Heart left ventricle (tissue), 16 donors: ENCODE results near the gene IGF2BP3. TPM values are rescaled to one million over a fixed set of nuclear protein-coding genes. Genes with fewer than 3 reads are reported as not detected.

Experiments used
- ATAC-seq, 4 donors: fragments of 200-7000 bp; cut with Tn5 transposase; one replicate each; pipeline ENCODE4 v1.9.1; 2020 to 2022; ENCODE audit warnings: moderate library complexity in 4 of 4, mild to moderate bottlenecking in 3 of 4, moderate number of reproducible peaks in 1 of 4
- DNase-seq, 5 donors: peaks; one replicate each; pipeline ENCODE4 v3.0.0-alpha.2; 2020
- H3K27ac ChIP-seq, 12 donors: fragments of 200-600 bp; sonication (generic) in 4 of 12; one replicate each; pipeline versions ENCODE4 v1.5.0 to v1.8.0; 2016 to 2022; ENCODE audit warnings: mild to moderate bottlenecking in 2 of 12
- H3K27me3 ChIP-seq, 9 donors: fragments of 200-600 bp; sonication (generic) in 2 of 9; one replicate each; pipeline versions ENCODE4 v1.5.1 to v1.8.0; 2016 to 2022; ENCODE audit warnings: mild to moderate bottlenecking in 3 of 9
- H3K36me3 ChIP-seq, 9 donors: fragments of 200-600 bp; sonication (generic) in 2 of 9; one replicate each; pipeline versions ENCODE4 v1.5.0 to v1.8.0; 2018 to 2022; ENCODE audit warnings: mild to moderate bottlenecking in 2 of 9
- H3K4me1 ChIP-seq, 12 donors: fragments of 200-600 bp; sonication (generic) in 4 of 12; one replicate each; pipeline versions ENCODE4 v1.5.0 to v1.8.0; 2016 to 2022; ENCODE audit warnings: mild to moderate bottlenecking in 3 of 12
- H3K4me3 ChIP-seq, 12 donors: fragments of 200-600 bp; sonication (generic) in 4 of 12; one replicate each; pipeline versions ENCODE4 v1.5.0 to v1.8.0; 2017 to 2022; ENCODE audit warnings: mild to moderate bottlenecking in 9 of 12, moderate library complexity in 4 of 12
- H3K9me3 ChIP-seq, 12 donors: fragments of 200-600 bp; sonication (generic) in 4 of 12; one replicate each; pipeline versions ENCODE4 v1.5.0 to v1.8.0; 2016 to 2022; ENCODE audit warnings: mild to moderate bottlenecking in 1 of 12
- POLR2A ChIP-seq, 2 donors: fragments of 450-650 bp; IDR thresholded peaks; one replicate each; pipeline ENCODE4 v1.6.1; 2017; ENCODE audit warnings: antibody characterized with exemption in 2 of 2, mild to moderate bottlenecking in 2 of 2, moderate library complexity in 2 of 2
- WGBS, 4 donors: extraction: QIAGEN DNeasy Blood & Tissue Kit in 2 of 4; methylation state at CpG; one replicate each; pipeline versions ENCODE4 v1.1.5 to v1.1.7; 2013 to 2018; 5-methylcytosine and 5-hydroxymethylcytosine counted together
- intact Hi-C, 10 donors: fragments of 100-400 bp; cut with DNase I; formaldehyde crosslinking; loops; one replicate each; pipeline versions ENCODE4 v1.11.1 to v1.14.2; 2022
- polyA plus RNA-seq, 2 donors: library from polyadenylated mRNA; stranded (reverse); fragments of 200-250 nt; gene quantifications; one replicate each; pipeline ENCODE4 v1.2.3, GENCODE V29; 2013
- total RNA-seq, 9 donors: library from RNA; depleted of rRNA in 2 of 9; stranded (reverse); fragments of >200 nt in 2 of 9; fragmentation: NEBNext Ultra II Directional in 3 of 9; extraction: Animal tissue kit (Norgen Biotek cat#: 25700) in 3 of 9; gene quantifications; one replicate each; pipeline versions ENCODE4 v1.1.0 to v1.2.4, GENCODE V29; 2016 to 2023
- TF ChIP-seq, protein P1 (sequence below), 12 donors: fragments of 200-600 bp; sonication (generic) in 4 of 12; IDR thresholded peaks; one replicate each; pipeline versions ENCODE4 v1.5.0 to v1.8.0; 2018 to 2022; ENCODE audit warnings: antibody characterized with exemption in 12 of 12, mild to moderate bottlenecking in 5 of 12
- donor health status: ischemic (EF 13 %, LVEDD 7.1; RV severe dilation, severe dysfunction).
- donor health status: healthy with polysubstance abuse.
- donor health status: DM: no; HTN: yes; CAD: no.
- donor health status: DM: no; HTN: no; CAD: no.
- donor health status: ischemic (EF 25% LVEDD 6.9; RV normal size, moderate dysfunction).
- donor health status: ischemic (EF 25% LVEDD 5.7; RV mildly dilated, moderate dysfunction).
- donor health status: healthy.
- donor health status: DM: yes; HTN: yes; CAD: no.
- donor health status: ischemic (EF 35%, LVEDD 5.7; RV mildly dilated, moderate dysfunction).
- donor health status: nonischemic (EF 11% LVEDD 7.7; RV severe dilation, severe dysfunction).
- donor health status: DM: yes; HTN: yes; CAD: no.
- donor health status: PGD.
- donor health status: ischemic (EF 29% LVEDD 5.4; RV normal size, mild dysfunction).
- donor health status: nonischemic (EF 23%, LVEDD 6.1; RV moderate dilation, normal function).

Gene IGF2BP3
- total and polyA plus RNA-seq, 11 donors = 0.27 to 2.2 (median 0.50) TPM; not detected in 5

DNA sequence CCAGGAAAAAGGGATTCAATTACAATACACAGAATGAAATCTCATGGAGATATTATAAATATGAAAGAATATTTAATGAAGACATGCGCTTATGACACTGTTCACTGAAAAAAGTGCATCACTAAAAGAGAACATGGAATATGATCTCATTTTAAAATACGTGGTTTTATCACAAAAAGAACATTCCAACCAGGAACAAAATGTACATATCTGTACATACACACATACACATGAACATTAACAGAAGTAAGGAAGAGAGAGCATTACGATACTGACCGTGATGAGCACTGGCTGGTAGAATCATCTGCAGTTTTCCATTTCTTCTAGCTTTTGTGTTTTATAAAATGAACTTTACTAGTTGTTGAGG is 39.4 kb downstream of the IGF2BP3 start:
- Histone ChIP-seq H3K36me3 (no peaks in the 10 kb centered on the region), H3K27me3 (peaks cover 0 to 38% (median 5%) of the 10 kb centered on the region in 9 donors), H3K4me1 (no peaks in the 10 kb centered on the region), H3K27ac (no peak overlapping the region), H3K9me3 (no peaks in the 10 kb centered on the region), H3K4me3 (no peak overlapping the region)
- TF ChIP-seq, protein P1, sequence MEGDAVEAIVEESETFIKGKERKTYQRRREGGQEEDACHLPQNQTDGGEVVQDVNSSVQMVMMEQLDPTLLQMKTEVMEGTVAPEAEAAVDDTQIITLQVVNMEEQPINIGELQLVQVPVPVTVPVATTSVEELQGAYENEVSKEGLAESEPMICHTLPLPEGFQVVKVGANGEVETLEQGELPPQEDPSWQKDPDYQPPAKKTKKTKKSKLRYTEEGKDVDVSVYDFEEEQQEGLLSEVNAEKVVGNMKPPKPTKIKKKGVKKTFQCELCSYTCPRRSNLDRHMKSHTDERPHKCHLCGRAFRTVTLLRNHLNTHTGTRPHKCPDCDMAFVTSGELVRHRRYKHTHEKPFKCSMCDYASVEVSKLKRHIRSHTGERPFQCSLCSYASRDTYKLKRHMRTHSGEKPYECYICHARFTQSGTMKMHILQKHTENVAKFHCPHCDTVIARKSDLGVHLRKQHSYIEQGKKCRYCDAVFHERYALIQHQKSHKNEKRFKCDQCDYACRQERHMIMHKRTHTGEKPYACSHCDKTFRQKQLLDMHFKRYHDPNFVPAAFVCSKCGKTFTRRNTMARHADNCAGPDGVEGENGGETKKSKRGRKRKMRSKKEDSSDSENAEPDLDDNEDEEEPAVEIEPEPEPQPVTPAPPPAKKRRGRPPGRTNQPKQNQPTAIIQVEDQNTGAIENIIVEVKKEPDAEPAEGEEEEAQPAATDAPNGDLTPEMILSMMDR (IDR thresholded peaks at IDR 0.05) = no peak
- TF ChIP-seq POLR2A (IDR thresholded peaks at IDR 0.05) = no peak
- 79 to 85% (median 83%) methylated on average over 4 of the region's 4 CpGs for WGBS, 4 donors
- ATAC-seq (no peak), DNase-seq (no peak)
- intact Hi-C loops = no loop called here

DNA sequence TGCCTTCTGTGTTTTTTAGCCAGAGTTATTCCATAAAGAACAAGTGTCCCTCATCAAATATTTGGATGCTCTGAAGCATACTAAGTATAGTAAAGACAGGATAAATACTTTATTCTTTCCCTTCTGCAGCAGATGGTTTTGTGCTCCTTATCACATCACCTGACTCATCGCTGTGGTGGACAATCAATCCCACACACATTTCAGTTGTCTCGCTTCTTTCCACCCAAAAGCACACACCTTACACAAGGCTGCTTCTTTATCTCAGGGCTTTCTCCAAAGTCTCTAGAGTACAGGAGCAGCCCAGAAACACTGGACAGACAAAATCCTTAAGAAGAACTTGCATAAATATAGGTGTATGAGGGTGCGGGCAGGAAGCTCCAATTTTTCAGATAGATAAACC is 43.4 kb downstream of the IGF2BP3 start:
- ATAC-seq = no peak
- no peaks in the 10 kb centered on the region for H3K9me3 ChIP-seq
- intact Hi-C loops = no loop called here
- no peaks in the 10 kb centered on the region for H3K36me3 ChIP-seq
- H3K4me1 ChIP-seq = no peaks in the 10 kb centered on the region
- H3K27ac ChIP-seq = no peak overlapping the region
- WGBS, 4 donors = 86 to 93% (median 90%) methylated on average over 3 of the region's 3 CpGs
- no peak overlapping the region for H3K4me3 ChIP-seq
- peaks cover 0 to 35% (median 4%) of the 10 kb centered on the region in 9 donors for H3K27me3 ChIP-seq
- TF ChIP-seq POLR2A (IDR thresholded peaks at IDR 0.05) = no peak
- TF ChIP-seq, protein P1 (IDR thresholded peaks at IDR 0.05) = no peak
- DNase-seq = no peak

DNA sequence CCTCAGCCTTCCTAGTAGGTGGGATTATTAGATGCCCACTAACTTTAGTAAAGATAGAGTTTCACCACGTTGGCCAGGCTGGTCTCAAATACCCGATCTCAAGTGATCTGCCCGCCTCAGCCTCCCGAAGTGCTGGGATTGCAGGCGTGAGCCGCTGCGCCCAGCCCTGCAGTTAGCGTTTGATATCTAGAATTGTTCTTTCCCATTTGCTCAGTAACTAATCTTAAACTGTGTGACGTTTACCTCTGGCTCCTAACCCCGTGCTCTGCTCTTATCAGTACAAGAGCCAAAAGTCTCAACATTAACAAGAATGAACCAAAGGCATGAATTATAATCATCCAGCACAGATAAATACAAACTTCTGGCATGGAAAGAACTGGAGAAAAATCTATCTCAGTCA is 47.4 kb downstream of the IGF2BP3 start:
- no peak for DNase-seq
- no peak for ATAC-seq

DNA sequence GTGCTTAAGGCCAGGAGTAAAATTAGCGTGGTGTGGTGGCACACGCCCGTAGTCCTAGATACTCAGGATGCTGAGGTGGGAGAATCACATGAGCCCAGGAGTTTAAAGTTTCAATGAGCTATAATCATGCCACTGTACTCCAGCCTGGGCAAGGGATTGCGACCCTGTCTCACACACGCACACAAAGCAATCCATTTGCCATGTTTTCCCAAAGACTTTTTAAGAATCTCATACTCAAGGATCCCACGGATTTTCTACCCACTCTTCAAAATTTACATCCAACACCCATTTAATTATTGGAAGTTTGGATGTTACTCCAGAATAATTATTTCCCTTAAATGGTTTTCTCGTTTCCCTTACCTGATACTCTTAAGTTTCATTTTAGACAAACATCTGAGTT is 47.9 kb downstream of the IGF2BP3 start:
- intact Hi-C loops = no loop called here

More for the DNA sequence above, 47.4 kb downstream of the IGF2BP3 start:
- peaks cover 0 to 18% (median 4%) of the 10 kb centered on the region in 9 donors for H3K27me3 ChIP-seq
- TF ChIP-seq POLR2A (IDR thresholded peaks at IDR 0.05) = no peak
- TF ChIP-seq, protein P1 (IDR thresholded peaks at IDR 0.05) = no peak
- H3K4me1 ChIP-seq = no peaks in the 10 kb centered on the region
- 31 to 41% (median 35%) methylated on average over 10 of the region's 10 CpGs for WGBS, 4 donors
- H3K4me3 ChIP-seq = no peak overlapping the region
- H3K27ac ChIP-seq = no peak overlapping the region
- H3K9me3 ChIP-seq = no peaks in the 10 kb centered on the region
- H3K36me3 ChIP-seq = no peaks in the 10 kb centered on the region
- intact Hi-C loops = no loop called here

More for the DNA sequence above, 47.9 kb downstream of the IGF2BP3 start:
- no peak overlapping the region for H3K4me3 ChIP-seq
- TF ChIP-seq, protein P1 (IDR thresholded peaks at IDR 0.05) = no peak
- TF ChIP-seq POLR2A (IDR thresholded peaks at IDR 0.05) = no peak
- no peaks in the 10 kb centered on the region for H3K4me1 ChIP-seq
- no peak for DNase-seq
- H3K27ac ChIP-seq = no peak overlapping the region
- H3K36me3 ChIP-seq = no peaks in the 10 kb centered on the region
- 58 to 70% (median 62%) methylated on average over 7 of the region's 7 CpGs for WGBS, 4 donors
- no peaks in the 10 kb centered on the region for H3K9me3 ChIP-seq
- no peak for ATAC-seq
- peaks cover 0 to 17% (median 4%) of the 10 kb centered on the region in 9 donors for H3K27me3 ChIP-seq
